ENCODE measurements around the gene SPATA3.

The SPATA3 gene

DNA sequence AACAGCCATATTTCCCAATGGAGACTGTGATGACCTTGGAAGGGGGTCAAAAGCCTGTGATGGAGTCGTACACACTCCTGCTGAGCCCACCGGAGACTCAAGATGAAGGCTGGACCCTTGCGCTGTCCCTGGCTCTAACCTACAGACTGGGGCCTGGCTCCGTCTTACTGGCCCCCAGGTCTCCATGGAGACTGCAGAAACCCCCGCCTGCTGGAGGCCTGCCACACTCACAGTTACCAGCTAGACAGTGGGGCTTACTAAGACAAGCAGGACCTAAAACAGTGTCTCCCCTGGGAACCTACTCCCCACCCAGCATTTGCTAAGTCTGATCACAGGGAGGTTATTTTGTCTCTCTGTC is 51.0 kb downstream of the SPATA3 start:
- H3K27ac ChIP-seq (ENCODE audit: low read length), result no peak overlapping the region
- no peaks in the 10 kb centered on the region for H3K9me3 ChIP-seq (ENCODE audit: control insufficient read depth in 1 of 2, low read length in 2 of 2)
- no peaks in the 10 kb centered on the region for H3K36me3 ChIP-seq (ENCODE audit: control insufficient read depth in 1 of 2, insufficient read depth in 2 of 2, low read length in 2 of 2)
- no peak overlapping the region for H3K4me3 ChIP-seq (ENCODE audit: low read depth in 1 of 2, low read length in 2 of 2)
- H3K27me3 ChIP-seq (ENCODE audit: low read depth, low read length), result no peaks in the 10 kb centered on the region
- H3K4me1 ChIP-seq (ENCODE audit: control insufficient read depth in 1 of 2, insufficient read depth in 2 of 2, low read length in 2 of 2), result no peaks in the 10 kb centered on the region

DNA sequence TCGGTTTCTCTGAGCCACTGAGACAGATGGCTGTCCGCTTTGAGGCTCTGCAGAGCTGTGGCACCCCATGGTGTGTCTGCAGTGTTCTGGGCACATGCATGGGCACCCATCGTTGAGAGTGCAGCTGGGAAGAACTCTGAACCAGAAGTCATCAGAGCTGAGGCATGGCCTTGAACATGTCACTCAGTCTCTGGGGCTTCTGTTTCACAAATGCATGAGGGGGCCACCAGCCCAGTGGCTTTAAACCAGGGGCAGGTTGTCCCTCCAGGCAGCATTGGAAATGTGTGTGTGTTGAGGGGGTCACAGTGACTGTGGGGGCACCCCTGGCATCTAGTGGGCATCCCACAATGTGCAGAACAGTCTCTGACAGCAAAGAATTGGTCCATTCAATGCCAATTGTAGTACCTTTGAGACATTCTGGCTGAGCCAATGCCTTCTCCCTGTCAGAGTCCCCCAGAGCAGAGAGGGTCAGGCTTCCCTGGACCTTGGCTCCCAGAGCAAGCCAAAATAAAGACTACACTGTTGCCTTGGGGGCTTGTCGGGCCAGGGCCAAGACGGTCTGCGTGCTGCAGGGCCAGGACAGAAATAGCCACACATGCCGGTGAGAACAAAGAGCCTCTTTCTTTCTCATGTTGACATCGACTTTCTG is 51.5 kb downstream of the SPATA3 start:
- Histone ChIP-seq H3K36me3 (ENCODE audit: control insufficient read depth in 1 of 2, insufficient read depth in 2 of 2, low read length in 2 of 2) (no peaks in the 10 kb centered on the region), H3K9me3 (ENCODE audit: control insufficient read depth in 1 of 2, low read length in 2 of 2) (no peaks in the 10 kb centered on the region), H3K27me3 (ENCODE audit: low read depth, low read length) (no peaks in the 10 kb centered on the region), H3K27ac (ENCODE audit: low read length) (no peak overlapping the region), H3K4me3 (ENCODE audit: low read depth in 1 of 2, low read length in 2 of 2) (no peak overlapping the region), H3K4me1 (ENCODE audit: control insufficient read depth in 1 of 2, insufficient read depth in 2 of 2, low read length in 2 of 2) (no peaks in the 10 kb centered on the region)

DNA sequence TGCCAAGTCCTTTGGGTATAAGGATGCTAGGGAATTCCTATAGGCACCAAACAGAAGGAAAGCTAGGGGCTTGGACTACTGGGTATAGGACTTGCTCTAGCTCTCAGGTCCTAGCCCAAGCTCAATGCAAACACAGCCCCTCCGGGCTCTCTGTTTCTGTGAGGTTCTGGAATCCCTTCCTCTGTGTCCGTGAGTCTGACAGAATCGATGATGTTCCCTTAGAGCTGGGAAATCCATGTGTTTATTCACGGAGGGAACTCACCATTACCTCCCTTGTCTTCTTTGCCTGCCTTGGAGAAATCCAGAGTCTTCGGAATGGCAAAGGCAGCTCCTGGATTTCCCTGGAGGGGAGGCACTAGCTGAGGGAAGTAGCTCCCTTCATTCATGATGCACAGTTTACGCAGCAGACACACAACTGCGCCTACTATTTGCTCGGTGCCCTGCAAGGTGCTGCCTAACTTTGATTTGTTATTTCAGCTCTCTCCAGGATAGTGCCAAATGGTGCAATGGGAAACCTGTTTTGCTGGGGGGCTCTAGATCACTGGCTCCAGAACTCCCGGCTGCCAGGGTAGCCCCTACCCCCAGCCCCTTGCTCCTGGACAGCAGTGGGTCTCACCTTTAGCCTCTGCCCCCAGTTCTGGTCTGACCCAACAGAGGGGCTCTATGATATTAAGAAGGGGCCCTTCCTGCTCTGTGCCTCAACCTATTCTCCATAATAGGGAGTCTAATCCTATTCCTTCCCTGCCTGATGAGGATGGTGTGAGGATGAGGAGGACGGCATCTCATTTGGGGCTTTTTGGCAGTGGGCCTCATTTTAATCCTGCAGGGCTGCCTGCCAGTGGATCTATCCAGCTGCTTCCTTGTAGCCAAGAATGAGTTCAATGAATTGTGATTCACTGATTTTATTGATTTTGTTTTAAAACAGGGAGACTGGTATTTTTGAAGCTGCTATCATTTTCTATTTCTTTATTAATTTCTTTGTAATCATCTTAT is 52.3 kb downstream of the SPATA3 start:
- Histone ChIP-seq H3K4me3 (ENCODE audit: low read depth in 1 of 2, low read length in 2 of 2) (no peak overlapping the region), H3K27ac (ENCODE audit: low read length) (no peak overlapping the region), H3K4me1 (ENCODE audit: control insufficient read depth in 1 of 2, insufficient read depth in 2 of 2, low read length in 2 of 2) (no peaks in the 10 kb centered on the region), H3K9me3 (ENCODE audit: control insufficient read depth in 1 of 2, low read length in 2 of 2) (no peaks in the 10 kb centered on the region), H3K27me3 (ENCODE audit: low read depth, low read length) (no peaks in the 10 kb centered on the region), H3K36me3 (ENCODE audit: control insufficient read depth in 1 of 2, insufficient read depth in 2 of 2, low read length in 2 of 2) (no peaks in the 10 kb centered on the region)

DNA sequence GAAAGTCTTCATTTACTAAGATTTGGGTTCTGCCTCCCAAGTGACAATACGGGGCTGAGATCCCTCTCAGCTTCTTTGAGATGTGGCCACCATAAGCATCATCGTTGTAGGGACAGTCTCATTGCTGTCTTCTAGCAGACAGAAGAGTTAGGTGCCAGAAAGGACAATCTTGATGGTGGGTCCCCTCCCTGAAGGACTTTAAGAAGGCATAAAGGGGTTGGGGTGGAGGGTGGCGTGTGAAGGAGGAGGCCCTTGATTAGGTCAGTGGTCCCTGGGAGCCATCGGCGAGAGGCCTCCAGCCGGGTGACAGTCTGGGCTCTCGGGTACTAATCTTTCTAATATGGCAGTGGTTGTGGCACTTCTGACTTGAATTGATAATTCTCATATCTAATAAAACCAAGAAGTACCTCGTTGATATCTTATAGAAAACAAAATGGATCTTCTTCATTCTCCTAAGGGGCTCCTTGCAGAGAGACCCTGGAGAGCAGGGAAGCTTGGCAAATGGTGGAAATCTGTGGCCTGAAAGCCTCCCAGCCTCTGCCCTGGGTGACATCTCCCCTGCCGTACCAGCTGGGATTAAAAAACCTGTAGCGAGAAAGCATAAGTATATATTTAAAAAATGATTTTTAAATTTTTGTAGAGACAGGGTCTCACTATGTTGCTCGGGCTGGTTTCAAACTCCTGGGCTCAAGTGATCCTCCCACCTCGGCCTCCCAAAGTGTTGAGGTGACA is 53.5 kb downstream of the SPATA3 start:
- Histone ChIP-seq H3K36me3 (ENCODE audit: control insufficient read depth in 1 of 2, insufficient read depth in 2 of 2, low read length in 2 of 2) (no peaks in the 10 kb centered on the region), H3K27ac (ENCODE audit: low read length) (no peak overlapping the region), H3K9me3 (ENCODE audit: control insufficient read depth in 1 of 2, low read length in 2 of 2) (no peaks in the 10 kb centered on the region), H3K4me3 (ENCODE audit: low read depth in 1 of 2, low read length in 2 of 2) (no peak overlapping the region), H3K4me1 (ENCODE audit: control insufficient read depth in 1 of 2, insufficient read depth in 2 of 2, low read length in 2 of 2) (no peaks in the 10 kb centered on the region), H3K27me3 (ENCODE audit: low read depth, low read length) (no peaks in the 10 kb centered on the region)

DNA sequence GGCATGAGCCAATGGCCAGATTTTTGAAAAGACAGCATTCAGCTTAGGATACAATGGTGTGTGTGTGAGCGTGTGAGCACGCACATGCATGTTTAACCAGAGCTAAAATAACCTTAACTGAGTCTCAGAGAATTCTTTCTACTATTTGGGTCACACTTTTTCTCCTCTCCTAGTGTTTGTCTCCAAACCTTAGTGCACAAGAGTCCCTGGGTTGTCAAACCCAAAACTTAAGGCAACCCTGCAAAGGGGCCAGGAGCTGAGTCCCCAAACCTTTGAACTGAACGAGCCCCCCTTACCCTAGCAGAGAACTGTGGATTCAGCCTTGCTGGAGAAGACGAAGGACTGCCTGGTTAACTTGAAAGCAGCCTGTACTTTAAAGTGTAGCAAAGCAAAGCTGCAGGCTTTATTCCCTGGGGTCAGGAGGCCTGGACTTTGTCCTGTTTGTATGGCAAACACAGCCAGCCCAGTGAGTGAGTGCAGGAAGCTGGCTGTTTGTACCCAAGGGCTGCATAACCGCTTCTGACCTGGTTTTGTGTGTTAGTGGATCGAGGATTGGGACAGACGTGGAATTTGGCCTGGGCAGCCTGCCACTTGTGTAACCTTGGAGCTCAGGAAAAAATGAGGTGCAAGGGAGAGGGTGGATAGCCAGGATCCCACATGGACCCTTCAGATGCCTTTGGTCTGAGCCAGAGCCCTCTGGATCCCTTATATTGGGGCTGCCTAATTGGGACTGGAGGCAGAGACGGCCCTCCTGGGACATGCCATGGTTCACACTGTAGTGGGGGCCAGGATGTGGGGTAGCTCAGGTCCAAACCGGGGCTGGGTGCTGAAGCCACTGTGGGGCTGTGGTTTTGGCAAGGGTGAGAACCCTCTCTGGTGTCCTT is 54.3 kb downstream of the SPATA3 start:
- Histone ChIP-seq H3K4me1 (ENCODE audit: control insufficient read depth in 1 of 2, insufficient read depth in 2 of 2, low read length in 2 of 2) (no peaks in the 10 kb centered on the region), H3K4me3 (ENCODE audit: low read depth in 1 of 2, low read length in 2 of 2) (no peak overlapping the region), H3K27ac (ENCODE audit: low read length) (no peak overlapping the region), H3K9me3 (ENCODE audit: control insufficient read depth in 1 of 2, low read length in 2 of 2) (no peaks in the 10 kb centered on the region), H3K36me3 (ENCODE audit: control insufficient read depth in 1 of 2, insufficient read depth in 2 of 2, low read length in 2 of 2) (no peaks in the 10 kb centered on the region), H3K27me3 (ENCODE audit: low read depth, low read length) (no peaks in the 10 kb centered on the region)

DNA sequence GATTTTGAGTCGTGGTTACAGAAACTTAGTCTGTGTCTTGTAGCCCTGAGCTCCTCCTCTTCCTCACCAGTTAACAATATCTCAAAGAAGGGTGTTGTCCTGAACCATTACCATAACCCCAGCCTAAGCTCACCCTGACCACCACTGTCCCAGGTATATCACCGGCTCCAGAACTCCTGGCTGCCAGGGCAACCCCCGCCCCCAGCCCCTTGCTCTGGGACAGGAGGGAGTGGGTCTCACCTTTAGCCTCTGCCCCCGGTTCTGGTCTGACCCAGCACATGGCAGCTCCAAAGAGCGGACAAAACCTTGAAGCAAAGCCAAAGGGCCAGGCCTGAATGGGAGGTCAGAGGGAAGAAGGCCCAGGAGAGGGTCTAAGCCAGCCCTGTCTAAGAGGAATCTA is 55.2 kb downstream of the SPATA3 start:
- no peak overlapping the region for H3K27ac ChIP-seq (ENCODE audit: low read length)
- H3K4me3 ChIP-seq (ENCODE audit: low read depth in 1 of 2, low read length in 2 of 2), result no peak overlapping the region
- H3K27me3 ChIP-seq (ENCODE audit: low read depth, low read length), result no peaks in the 10 kb centered on the region
- no peaks in the 10 kb centered on the region for H3K36me3 ChIP-seq (ENCODE audit: control insufficient read depth in 1 of 2, insufficient read depth in 2 of 2, low read length in 2 of 2)
- no peaks in the 10 kb centered on the region for H3K4me1 ChIP-seq (ENCODE audit: control insufficient read depth in 1 of 2, insufficient read depth in 2 of 2, low read length in 2 of 2)
- H3K9me3 ChIP-seq (ENCODE audit: control insufficient read depth in 1 of 2, low read length in 2 of 2), result no peaks in the 10 kb centered on the region

DNA sequence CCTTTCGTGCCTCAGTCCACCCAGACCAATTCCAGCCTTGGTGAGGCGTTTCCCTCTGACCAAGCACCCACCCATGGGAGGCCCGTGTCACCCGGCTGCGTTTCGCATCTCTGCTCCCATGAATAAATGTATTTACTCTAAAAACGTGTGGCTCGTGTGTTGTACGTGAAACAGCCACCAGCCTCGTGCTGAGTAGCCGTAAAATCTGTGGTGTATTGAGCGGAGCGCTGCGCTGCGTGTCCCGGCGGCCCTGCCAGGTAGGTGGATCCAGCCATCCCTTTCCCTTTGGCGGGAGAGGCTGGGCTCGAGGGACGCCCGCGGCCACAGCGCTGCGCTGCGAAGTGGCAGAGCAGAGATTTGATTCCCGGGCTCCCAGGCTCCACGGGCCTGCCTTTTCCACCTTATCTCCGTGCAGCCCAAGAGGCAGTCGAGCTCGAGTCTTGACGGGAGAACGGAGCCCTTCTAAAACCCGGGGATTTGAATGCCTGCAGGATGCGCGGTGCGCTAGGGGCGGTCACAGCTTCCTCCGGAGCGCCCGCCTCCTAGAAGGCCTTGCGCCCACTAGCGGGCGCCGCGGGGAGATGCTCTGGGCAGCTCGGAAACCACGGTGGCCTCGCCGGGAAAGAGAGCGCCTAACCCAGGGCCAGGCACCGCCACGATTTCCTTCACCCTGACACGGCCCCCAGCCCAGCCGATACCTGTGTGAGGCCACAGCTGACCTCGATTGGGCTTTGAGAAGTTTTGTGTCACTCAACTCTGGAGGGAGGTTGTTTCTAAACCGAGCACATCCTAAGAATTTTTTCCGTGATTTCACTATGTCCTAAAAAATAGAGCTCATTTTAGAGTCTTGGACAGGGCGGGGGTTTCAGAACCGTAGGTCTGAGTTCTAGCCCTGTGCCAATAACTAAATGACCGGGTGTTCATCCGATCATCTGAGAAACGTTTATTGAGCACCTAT is 56.9 kb downstream of the SPATA3 start:
- peaks cover 3 to 7% of the 10 kb centered on the region in 2 donors for H3K4me1 ChIP-seq (ENCODE audit: control insufficient read depth in 1 of 2, insufficient read depth in 2 of 2, low read length in 2 of 2)
- H3K27ac ChIP-seq (ENCODE audit: low read length), result no peak overlapping the region
- H3K4me3 ChIP-seq (ENCODE audit: low read depth in 1 of 2, low read length in 2 of 2), result peak overlapping the region; percentile 67 to 79
- no peaks in the 10 kb centered on the region for H3K9me3 ChIP-seq (ENCODE audit: control insufficient read depth in 1 of 2, low read length in 2 of 2)
- no peaks in the 10 kb centered on the region for H3K27me3 ChIP-seq (ENCODE audit: low read depth, low read length)
- peaks cover 0 to 7% of the 10 kb centered on the region in 2 donors for H3K36me3 ChIP-seq (ENCODE audit: control insufficient read depth in 1 of 2, insufficient read depth in 2 of 2, low read length in 2 of 2)

DNA sequence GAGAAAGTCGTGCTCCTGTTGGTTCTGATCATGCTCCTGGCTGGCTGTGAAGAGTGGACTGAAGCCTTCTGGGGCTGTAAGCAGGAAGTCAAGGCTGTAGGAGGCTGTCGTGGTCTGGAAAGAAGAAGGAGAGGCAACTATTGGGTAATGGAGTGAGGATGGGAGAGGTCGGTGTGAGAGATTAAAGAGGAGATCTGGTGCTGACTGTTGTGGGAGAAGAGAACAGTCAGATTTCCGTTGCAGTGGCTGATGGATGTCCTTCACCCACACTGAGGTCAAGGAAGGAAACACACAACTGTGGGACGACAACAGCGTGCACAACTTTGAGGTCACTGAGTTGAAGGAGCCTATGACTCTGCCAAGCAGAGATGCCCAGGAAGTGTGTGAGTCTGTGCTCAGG is 57.9 kb downstream of the SPATA3 start:
- H3K4me3 ChIP-seq (ENCODE audit: low read depth in 1 of 2, low read length in 2 of 2), result no peak overlapping the region
- H3K27me3 ChIP-seq (ENCODE audit: low read depth, low read length), result no peaks in the 10 kb centered on the region
- no peak overlapping the region for H3K27ac ChIP-seq (ENCODE audit: low read length)

DNA sequence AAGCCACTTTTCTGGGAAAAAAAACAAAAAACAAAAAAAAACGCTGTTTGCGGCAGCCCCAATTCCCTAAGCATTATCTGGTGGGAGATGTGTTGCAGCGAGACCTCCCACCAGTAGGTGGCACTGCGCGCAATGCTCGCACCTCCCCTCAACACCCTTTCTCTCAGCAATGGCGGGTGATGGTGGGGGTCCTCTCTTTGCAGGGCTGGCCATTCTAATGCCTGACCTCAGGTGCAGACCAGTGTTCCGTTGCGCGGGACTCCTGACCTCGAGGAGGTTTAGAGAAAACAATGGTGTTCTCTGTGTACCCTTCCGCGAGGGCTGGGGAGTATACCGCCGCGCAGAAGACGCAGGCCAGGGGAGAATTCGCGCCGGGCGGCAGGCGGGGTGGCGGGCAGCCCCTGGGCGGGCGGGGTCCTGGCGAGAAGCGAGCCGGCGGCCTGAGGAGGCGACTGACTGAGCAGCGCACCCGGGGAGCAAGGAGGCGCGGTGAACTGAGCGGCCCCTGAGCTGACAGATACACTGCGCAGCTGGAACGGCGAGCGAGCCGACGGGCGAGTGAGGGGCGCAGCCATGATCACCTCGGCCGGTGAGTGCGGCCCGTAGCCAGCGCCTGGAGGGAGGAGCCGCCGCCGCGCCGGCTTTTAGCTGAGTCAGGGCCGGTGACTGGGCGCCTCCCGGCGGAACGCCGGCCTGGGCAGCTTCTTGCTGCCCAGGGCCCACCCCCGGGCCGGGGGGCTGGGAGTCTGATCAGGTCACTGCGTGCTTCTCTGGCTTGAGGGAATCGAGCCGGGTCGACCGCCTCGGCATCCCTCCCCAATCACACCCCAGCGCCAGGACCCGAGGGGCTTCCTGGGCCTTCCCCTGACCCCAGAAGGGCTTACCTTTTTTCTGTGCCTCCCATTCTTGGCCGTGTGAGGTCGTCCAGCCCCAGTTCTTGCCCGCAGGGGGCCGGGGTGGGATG is 60.8 kb downstream of the SPATA3 start, which contains the start of gene PSMD1:
Gene PSMD1, plus strand, starts transcription at position 415 of the 964 bp plus-strand sequence. Its CDS starts 159 bp downstream, at position 574.
- peak within 1 kb of the TSS; percentile 80 for H3K27ac ChIP-seq (ENCODE audit: low read length)
- H3K36me3 ChIP-seq (ENCODE audit: control insufficient read depth in 1 of 2, insufficient read depth in 2 of 2, low read length in 2 of 2), result peaks cover 0 to 14% of the 10 kb centered on the region in 2 donors
- no peaks in the 10 kb centered on the region for H3K27me3 ChIP-seq (ENCODE audit: low read depth, low read length)
- H3K9me3 ChIP-seq (ENCODE audit: control insufficient read depth in 1 of 2, low read length in 2 of 2), result no peaks in the 10 kb centered on the region
- H3K4me3 ChIP-seq (ENCODE audit: low read depth in 1 of 2, low read length in 2 of 2), result peak within 1 kb of the TSS; percentile 87 to 98
- H3K4me1 ChIP-seq (ENCODE audit: control insufficient read depth in 1 of 2, insufficient read depth in 2 of 2, low read length in 2 of 2), result peaks cover 15 to 30% of the 10 kb centered on the region in 2 donors

More for the DNA sequence above, 57.9 kb downstream of the SPATA3 start:
- Histone ChIP-seq H3K9me3 (ENCODE audit: control insufficient read depth in 1 of 2, low read length in 2 of 2) (no peaks in the 10 kb centered on the region), H3K36me3 (ENCODE audit: control insufficient read depth in 1 of 2, insufficient read depth in 2 of 2, low read length in 2 of 2) (peaks cover 0 to 7% of the 10 kb centered on the region in 2 donors), H3K4me1 (ENCODE audit: control insufficient read depth in 1 of 2, insufficient read depth in 2 of 2, low read length in 2 of 2) (peaks cover 14 to 18% of the 10 kb centered on the region in 2 donors)
